SU-DHL-6 (cell line): ENCODE data around the gene NUP188.

ENCODE experiments used
- CTCF ChIP-seq: fragments of 200-600 bp; sonication (generic); IDR thresholded peaks from one replicate; pipeline ENCODE4 v1.5.1; 2017; ENCODE audit warnings: antibody characterized with exemption, mild to moderate bottlenecking, low read length, moderate library complexity; ENCODE audit not compliant: insufficient read depth, poor library complexity, severe bottlenecking
- EZH2phosphoT487 ChIP-seq: fragments of 200-600 bp; sonication (generic), shearing (Covaris generic); conservative IDR thresholded peaks from 2 replicates; pipeline ENCODE4 v1.6.1; 2018; ENCODE audit warnings: mild to moderate bottlenecking, antibody characterized with exemption, low read length, moderate library complexity, mixed read lengths

- no peak for TF ChIP-seq CTCF
- TF ChIP-seq EZH2phosphoT487, result no peak
These were observed 25.5 kb downstream of the NUP188 start for GRCh38 chr9:128972956-128973355.
